ENCODE data around the gene COQ10B.

Gene COQ10B

DNA sequence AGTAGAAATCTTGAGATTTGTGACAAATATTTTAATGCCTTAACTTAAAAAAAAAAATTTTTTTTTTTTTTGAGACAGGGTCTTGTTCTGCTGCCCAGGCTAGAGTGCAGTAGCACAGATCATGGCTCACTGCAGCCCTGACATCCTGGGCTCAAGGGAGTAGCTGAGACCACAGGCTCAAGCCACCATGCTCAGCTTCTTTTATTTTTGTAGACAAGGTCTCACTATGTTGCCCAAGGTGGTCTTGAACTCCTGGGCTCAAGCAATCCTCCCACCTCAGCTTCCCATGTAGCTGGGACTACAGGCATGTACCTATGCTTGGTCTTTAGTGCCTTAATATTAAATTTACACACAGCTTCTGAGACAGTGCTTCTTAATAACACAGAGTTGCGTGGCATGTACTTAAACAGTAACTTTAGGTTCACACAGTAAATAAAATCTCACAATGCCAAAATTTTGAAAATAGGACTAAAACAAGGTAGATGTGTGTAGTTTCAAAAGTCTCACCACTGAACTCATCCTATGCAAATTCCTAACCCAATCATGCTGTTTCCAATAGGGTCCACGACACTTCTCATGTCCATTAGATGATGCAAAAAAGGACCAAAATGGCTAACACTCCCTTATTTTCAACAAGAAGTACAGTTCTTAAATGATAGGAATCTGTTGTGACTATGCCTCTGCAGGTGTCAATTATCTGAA is 42.2 kb downstream of the COQ10B start:
- Histone ChIP-seq H2BK15ac (replicated peaks; ENCODE audit: low read depth) (no peak overlapping the region), H3K23ac (ENCODE audit: low read length) (no peak overlapping the region), H3K27ac (ENCODE audit: low read depth, low read length) (no peak overlapping the region), H3K56ac (ENCODE audit: low read length) (no peak overlapping the region), H3K4me1 (ENCODE audit: control insufficient read depth, low read depth, low read length) (no peaks in the 10 kb centered on the region), H2AK5ac (ENCODE audit: low read length) (no peak overlapping the region), H3K4ac (ENCODE audit: low read depth, low read length) (no peak overlapping the region), H3K4me3 (ENCODE audit: low read length) (no peak overlapping the region), H3K18ac (ENCODE audit: low read length) (no peak overlapping the region), H4K8ac (ENCODE audit: low read depth, low read length) (no peak overlapping the region), H3K4me2 (ENCODE audit: low read length) (peak overlapping the region; percentile 13), H3K79me2 (ENCODE audit: control insufficient read depth, insufficient read depth, low read length) (peaks cover 51% of the 10 kb centered on the region), H4K5ac (ENCODE audit: low read length) (no peak overlapping the region), H3K36me3 (ENCODE audit: control insufficient read depth, insufficient read depth, low read length) (peaks cover 8% of the 10 kb centered on the region), H3K9ac (ENCODE audit: low read length) (peak overlapping the region; percentile 2), H2BK5ac (ENCODE audit: low read length) (no peak overlapping the region), H3K27me3 (ENCODE audit: insufficient read depth, low read length, poor library complexity) (no peaks in the 10 kb centered on the region), H3K79me1 (ENCODE audit: low read length) (no peaks in the 10 kb centered on the region), H2BK120ac (ENCODE audit: low read depth, low read length) (no peak overlapping the region)
- DNase-seq = no peak
- WGBS (ENCODE audit: extremely low coverage, insufficient coverage, low lambda C conversion rate) = no CpG with 5 or more reads among the region's 2 CpGs

DNA sequence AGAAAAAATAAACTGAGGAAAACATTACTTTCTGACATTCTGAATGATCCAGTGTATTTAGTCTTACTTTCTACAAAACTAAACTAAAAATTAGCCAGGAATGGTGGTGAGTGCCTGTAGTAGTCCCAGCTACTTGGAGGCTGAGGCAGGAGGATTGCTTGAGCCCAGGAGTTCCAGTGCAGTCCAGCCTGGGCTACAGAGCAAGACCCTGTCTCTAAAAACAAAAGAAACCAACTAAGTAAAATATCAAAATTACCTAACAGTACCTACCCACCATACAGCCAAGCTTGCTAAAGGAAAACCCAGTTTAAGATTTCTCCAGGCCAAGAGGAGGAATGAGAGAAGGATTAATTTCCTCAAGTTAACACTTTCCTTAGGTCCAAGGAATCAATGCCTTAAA is 43.3 kb downstream of the COQ10B start:
- Histone ChIP-seq H3K79me1 (ENCODE audit: low read length) (no peaks in the 10 kb centered on the region), H3K27ac (ENCODE audit: low read depth, low read length) (no peak overlapping the region), H2BK5ac (ENCODE audit: low read length) (no peak overlapping the region), H3K56ac (ENCODE audit: low read length) (peak overlapping the region; percentile 59), H3K4me3 (ENCODE audit: low read length) (peak overlapping the region; percentile 23), H3K23ac (ENCODE audit: low read length) (no peak overlapping the region), H3K36me3 (ENCODE audit: control insufficient read depth, insufficient read depth, low read length) (peaks cover 8% of the 10 kb centered on the region), H3K27me3 (ENCODE audit: insufficient read depth, low read length, poor library complexity) (no peaks in the 10 kb centered on the region), H4K8ac (ENCODE audit: low read depth, low read length) (no peak overlapping the region), H3K4ac (ENCODE audit: low read depth, low read length) (no peak overlapping the region), H3K4me1 (ENCODE audit: control insufficient read depth, low read depth, low read length) (no peaks in the 10 kb centered on the region), H2AK5ac (ENCODE audit: low read length) (no peak overlapping the region), H3K9ac (ENCODE audit: low read length) (peak overlapping the region; percentile 66), H4K5ac (ENCODE audit: low read length) (no peak overlapping the region), H3K79me2 (ENCODE audit: control insufficient read depth, insufficient read depth, low read length) (peaks cover 62% of the 10 kb centered on the region), H2BK120ac (ENCODE audit: low read depth, low read length) (no peak overlapping the region), H3K18ac (ENCODE audit: low read length) (no peak overlapping the region), H3K4me2 (ENCODE audit: low read length) (peak overlapping the region; percentile 16), H2BK15ac (replicated peaks; ENCODE audit: low read depth) (no peak overlapping the region)
- DNase-seq = no peak

DNA sequence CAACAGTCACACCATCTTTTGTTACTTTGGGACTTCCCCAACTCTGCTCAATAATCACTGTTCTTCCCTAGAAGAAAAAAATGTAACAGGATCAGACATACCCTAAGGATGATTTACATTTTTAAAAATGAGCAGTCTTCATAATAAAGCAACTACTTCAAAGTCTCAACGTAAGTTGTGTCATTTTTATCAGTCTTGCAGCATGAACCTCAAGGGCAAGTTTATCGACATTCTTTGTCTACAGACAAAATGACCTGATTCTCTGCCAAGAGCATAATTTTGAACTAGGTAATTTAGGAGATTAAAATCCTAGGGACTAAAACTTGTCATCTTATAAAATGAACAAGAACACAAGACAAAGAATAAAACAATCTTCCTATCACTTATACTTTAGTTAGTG is 44.0 kb downstream of the COQ10B start:
- H4K5ac ChIP-seq (ENCODE audit: low read length) = no peak overlapping the region
- H3K27me3 ChIP-seq (ENCODE audit: insufficient read depth, low read length, poor library complexity) = no peaks in the 10 kb centered on the region
- H3K9ac ChIP-seq (ENCODE audit: low read length) = peak overlapping the region; percentile 66
- no peak overlapping the region for H4K8ac ChIP-seq (ENCODE audit: low read depth, low read length)
- no CpG with 5 or more reads among the region's 2 CpGs for WGBS (ENCODE audit: extremely low coverage, insufficient coverage, low lambda C conversion rate)
- H3K79me2 ChIP-seq (ENCODE audit: control insufficient read depth, insufficient read depth, low read length) = peaks cover 69% of the 10 kb centered on the region
- no peak overlapping the region for H3K4ac ChIP-seq (ENCODE audit: low read depth, low read length)
- no peak overlapping the region for H2AK5ac ChIP-seq (ENCODE audit: low read length)
- no peak overlapping the region for H2BK5ac ChIP-seq (ENCODE audit: low read length)
- no peak overlapping the region for H3K23ac ChIP-seq (ENCODE audit: low read length)
- H3K79me1 ChIP-seq (ENCODE audit: low read length) = no peaks in the 10 kb centered on the region
- no peak overlapping the region for H3K56ac ChIP-seq (ENCODE audit: low read length)
- H3K27ac ChIP-seq (ENCODE audit: low read depth, low read length) = no peak overlapping the region
- H3K18ac ChIP-seq (ENCODE audit: low read length) = no peak overlapping the region
- no peak overlapping the region for H3K4me3 ChIP-seq (ENCODE audit: low read length)
- no peak for DNase-seq
- no peak overlapping the region for H2BK120ac ChIP-seq (ENCODE audit: low read depth, low read length)
- H3K4me1 ChIP-seq (ENCODE audit: control insufficient read depth, low read depth, low read length) = peaks cover 1% of the 10 kb centered on the region
- peaks cover 8% of the 10 kb centered on the region for H3K36me3 ChIP-seq (ENCODE audit: control insufficient read depth, insufficient read depth, low read length)
- H2BK15ac ChIP-seq (replicated peaks; ENCODE audit: low read depth) = no peak overlapping the region
- H3K4me2 ChIP-seq (ENCODE audit: low read length) = peak overlapping the region; percentile 16

GRCh38 chr2:197498235-197498936 is 45.0 kb downstream of the COQ10B start:
- no CpG with 5 or more reads among the region's 14 CpGs for WGBS (ENCODE audit: extremely low coverage, insufficient coverage, low lambda C conversion rate)
- H3K36me3 ChIP-seq (ENCODE audit: control insufficient read depth, insufficient read depth, low read length) = peaks cover 5% of the 10 kb centered on the region

DNA sequence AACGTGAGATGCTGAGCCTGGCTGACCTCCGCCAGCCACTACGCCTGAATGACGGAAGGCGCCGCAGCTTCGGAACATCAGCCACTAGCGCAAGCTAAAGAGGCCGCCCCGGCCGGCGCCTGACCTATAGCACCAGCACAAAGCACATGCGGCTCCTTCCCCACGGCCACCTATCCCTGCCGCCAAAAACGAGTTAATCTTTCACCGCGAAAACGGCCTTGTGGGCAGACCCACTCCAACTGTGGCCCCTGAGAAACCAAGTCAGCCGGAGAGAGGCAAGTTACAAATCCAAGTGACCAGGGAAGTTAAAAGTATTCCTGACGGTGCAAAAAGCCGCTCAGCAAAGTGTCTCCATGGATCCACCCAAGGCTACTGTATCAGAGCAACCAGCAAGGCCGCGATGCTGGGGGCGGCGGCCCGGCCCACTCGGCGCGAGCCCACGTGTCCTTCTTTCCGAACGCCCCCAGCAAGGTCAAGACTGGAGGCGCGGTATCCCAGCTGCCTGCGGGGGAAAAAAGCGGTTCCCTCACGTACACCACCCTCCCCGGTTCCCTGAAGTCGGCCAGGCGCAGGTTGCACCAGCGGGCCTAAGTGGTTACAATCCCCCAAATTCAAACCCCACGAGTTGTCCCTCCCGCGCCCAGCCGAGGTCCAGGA is 45.7 kb downstream of the COQ10B start:
- no peak overlapping the region for H4K8ac ChIP-seq (ENCODE audit: low read depth, low read length)
- H3K4me3 ChIP-seq (ENCODE audit: low read length) = peak overlapping the region; percentile 79
- no peak overlapping the region for H4K5ac ChIP-seq (ENCODE audit: low read length)
- peak overlapping the region; percentile 8 for H2AK5ac ChIP-seq (ENCODE audit: low read length)
- peak overlapping the region; percentile 90 for H3K9ac ChIP-seq (ENCODE audit: low read length)
- H3K56ac ChIP-seq (ENCODE audit: low read length) = peak overlapping the region; percentile 98
- peaks cover 2% of the 10 kb centered on the region for H3K4me1 ChIP-seq (ENCODE audit: control insufficient read depth, low read depth, low read length)
- H3K36me3 ChIP-seq (ENCODE audit: control insufficient read depth, insufficient read depth, low read length) = peaks cover 5% of the 10 kb centered on the region
- H2BK120ac ChIP-seq (ENCODE audit: low read depth, low read length) = no peak overlapping the region
- H3K18ac ChIP-seq (ENCODE audit: low read length) = peak overlapping the region; percentile 88
- no peak overlapping the region for H2BK15ac ChIP-seq (replicated peaks; ENCODE audit: low read depth)
- no peaks in the 10 kb centered on the region for H3K27me3 ChIP-seq (ENCODE audit: insufficient read depth, low read length, poor library complexity)
- peaks cover 1% of the 10 kb centered on the region for H3K79me1 ChIP-seq (ENCODE audit: low read length)
- peak overlapping the region; percentile 94 for H3K4ac ChIP-seq (ENCODE audit: low read depth, low read length)
- H2BK5ac ChIP-seq (ENCODE audit: low read length) = peak overlapping the region; percentile 57
- H3K79me2 ChIP-seq (ENCODE audit: control insufficient read depth, insufficient read depth, low read length) = peaks cover 71% of the 10 kb centered on the region
- peak overlapping the region; percentile 84 for H3K23ac ChIP-seq (ENCODE audit: low read length)
- no CpG with 5 or more reads among the region's 46 CpGs for WGBS (ENCODE audit: extremely low coverage, insufficient coverage, low lambda C conversion rate)
- H3K27ac ChIP-seq (ENCODE audit: low read depth, low read length) = peak overlapping the region; percentile 96
- DNase-seq = peak; percentile 66
- peak overlapping the region; percentile 57 for H3K4me2 ChIP-seq (ENCODE audit: low read length)

More at GRCh38 chr2:197498235-197498936, 45.0 kb downstream of the COQ10B start:
- H4K8ac ChIP-seq (ENCODE audit: low read depth, low read length) = no peak overlapping the region
- H2BK5ac ChIP-seq (ENCODE audit: low read length) = no peak overlapping the region
- peak overlapping the region; percentile 57 for H3K4me2 ChIP-seq (ENCODE audit: low read length)
- H3K23ac ChIP-seq (ENCODE audit: low read length) = no peak overlapping the region
- H3K9ac ChIP-seq (ENCODE audit: low read length) = peak overlapping the region; percentile 90
- no peak overlapping the region for H2BK120ac ChIP-seq (ENCODE audit: low read depth, low read length)
- no peak overlapping the region for H2BK15ac ChIP-seq (replicated peaks; ENCODE audit: low read depth)
- no peaks in the 10 kb centered on the region for H3K79me1 ChIP-seq (ENCODE audit: low read length)
- H3K27ac ChIP-seq (ENCODE audit: low read depth, low read length) = peak overlapping the region; percentile 96
- no peaks in the 10 kb centered on the region for H3K27me3 ChIP-seq (ENCODE audit: insufficient read depth, low read length, poor library complexity)
- no peak overlapping the region for H3K4ac ChIP-seq (ENCODE audit: low read depth, low read length)
- no peak overlapping the region for H2AK5ac ChIP-seq (ENCODE audit: low read length)
- peaks cover 2% of the 10 kb centered on the region for H3K4me1 ChIP-seq (ENCODE audit: control insufficient read depth, low read depth, low read length)
- no peak for DNase-seq
- no peak overlapping the region for H3K18ac ChIP-seq (ENCODE audit: low read length)
- H3K4me3 ChIP-seq (ENCODE audit: low read length) = peak overlapping the region; percentile 79
- H3K56ac ChIP-seq (ENCODE audit: low read length) = peak overlapping the region; percentile 98
- H3K79me2 ChIP-seq (ENCODE audit: control insufficient read depth, insufficient read depth, low read length) = peaks cover 70% of the 10 kb centered on the region
- no peak overlapping the region for H4K5ac ChIP-seq (ENCODE audit: low read length)

All from mesendoderm (in vitro differentiated cells).